ENCODE measurements around the gene HACL1. TPM values are rescaled to one million over a fixed set of nuclear protein-coding genes. Genes with fewer than 3 reads are reported as not detected.

The HACL1 gene
- total RNA-seq, 1 experiment from 2014 or later, result 25.5 TPM

DNA sequence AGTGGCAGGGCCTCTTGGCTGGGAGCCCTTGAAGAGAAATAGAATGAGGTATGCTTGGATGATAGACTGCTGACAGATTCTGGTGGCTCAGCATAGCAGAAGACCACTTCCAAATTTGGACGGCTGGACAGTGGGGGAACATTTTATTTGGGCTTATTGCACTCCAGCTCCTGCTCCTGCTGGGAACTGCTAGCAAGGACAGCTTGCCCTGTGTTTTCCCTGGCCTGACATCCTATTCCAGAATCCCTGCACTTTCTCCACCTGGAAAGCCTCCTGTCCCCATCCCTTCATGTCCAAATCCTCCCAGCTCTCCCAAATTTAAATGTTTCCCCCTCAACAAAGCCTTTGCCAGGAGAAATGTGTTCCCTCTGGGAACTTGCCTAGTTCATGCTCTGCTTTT lies 70.0 kb downstream of the HACL1 start:
- Histone ChIP-seq H3F3A (ENCODE audit: low read length, unreplicated experiment) (no peaks in the 10 kb centered on the region), H3K36me3 (ENCODE audit: low read depth, low read length) (no peaks in the 10 kb centered on the region), H3K9ac (ENCODE audit: low read length) (no peak overlapping the region), H3K27ac (ENCODE audit: low read length) (no peak overlapping the region), H2AFZ (ENCODE audit: low read length) (no peak overlapping the region), H3K27me3 (ENCODE audit: low read length) (no peaks in the 10 kb centered on the region), H3K4me2 (ENCODE audit: low read length) (no peak overlapping the region), H3K79me2 (ENCODE audit: low read length) (no peaks in the 10 kb centered on the region), H3K9me3 (ENCODE audit: low read length) (no peaks in the 10 kb centered on the region), H4K20me1 (ENCODE audit: low read length) (no peaks in the 10 kb centered on the region), H3K9me2 (replicated peaks; ENCODE audit: low read length) (no peaks in the 10 kb centered on the region), H3K4me3 (ENCODE audit: low read length) (no peak overlapping the region), H3K4me1 (ENCODE audit: insufficient read depth, low read length) (no peaks in the 10 kb centered on the region)
- ChIA-PET CTCF (no interaction called here), POLR2A (ENCODE audit: unreplicated experiment) (no interaction called here)
- TF ChIP-seq EZH2phosphoT487 (IDR thresholded peaks at IDR 0.05; ENCODE audit: borderline replicate concordance, low read length) (no peak), EZH2 (IDR thresholded peaks at IDR 0.05; ENCODE audit: low read length, unreplicated experiment) (no peak), CTCF (conservative IDR thresholded peaks at IDR 0.05; ENCODE audit: low read depth, low read length) (no peak)
- ATAC-seq (no peak), DNase-seq (no peak)
- intact Hi-C loops (cut with micrococcal nuclease), result no loop called here
- BruUV-seq (replicated peaks), result no TSS peak

- Histone ChIP-seq H3K9ac (ENCODE audit: low read length) (no peak overlapping the region), H4K20me1 (ENCODE audit: low read length) (no peaks in the 10 kb centered on the region), H3K79me2 (ENCODE audit: low read length) (no peaks in the 10 kb centered on the region), H2AFZ (ENCODE audit: low read length) (no peak overlapping the region), H3K36me3 (ENCODE audit: low read depth, low read length) (no peaks in the 10 kb centered on the region), H3K4me1 (ENCODE audit: insufficient read depth, low read length) (no peaks in the 10 kb centered on the region), H3K9me3 (ENCODE audit: low read length) (no peaks in the 10 kb centered on the region), H3K9me2 (replicated peaks; ENCODE audit: low read length) (no peaks in the 10 kb centered on the region), H3K4me3 (ENCODE audit: low read length) (no peak overlapping the region), H3K27ac (ENCODE audit: low read length) (no peak overlapping the region), H3K4me2 (ENCODE audit: low read length) (no peak overlapping the region), H3K27me3 (ENCODE audit: low read length) (no peaks in the 10 kb centered on the region), H3F3A (ENCODE audit: low read length, unreplicated experiment) (no peaks in the 10 kb centered on the region)
- DNase-seq, result no peak
- ATAC-seq, result no peak
- BruUV-seq (replicated peaks), result no TSS peak
- TF ChIP-seq CTCF (conservative IDR thresholded peaks at IDR 0.05; ENCODE audit: low read depth, low read length) (no peak), EZH2phosphoT487 (IDR thresholded peaks at IDR 0.05; ENCODE audit: borderline replicate concordance, low read length) (no peak), EZH2 (IDR thresholded peaks at IDR 0.05; ENCODE audit: low read length, unreplicated experiment) (no peak)
- CTCF ChIA-PET, result no interaction called here
- POLR2A ChIA-PET (ENCODE audit: unreplicated experiment), result interaction anchor here (0.6 kb wide), 1 partner anchor 12 kb away, joined by 8 read pairs; no protein-coding TSS in a partner anchor
- intact Hi-C loops (cut with micrococcal nuclease), result no loop called here
Measured at GRCh38 chr3:15528854-15529537, 72.4 kb downstream of the HACL1 start.

GRCh38 chr3:15527031-15527459 lies 74.3 kb downstream of the HACL1 start:
- Histone ChIP-seq H3K4me1 (ENCODE audit: insufficient read depth, low read length) (no peaks in the 10 kb centered on the region), H3K9me2 (replicated peaks; ENCODE audit: low read length) (no peaks in the 10 kb centered on the region), H3K9ac (ENCODE audit: low read length) (no peak overlapping the region), H4K20me1 (ENCODE audit: low read length) (no peaks in the 10 kb centered on the region), H3K36me3 (ENCODE audit: low read depth, low read length) (no peaks in the 10 kb centered on the region), H3K79me2 (ENCODE audit: low read length) (no peaks in the 10 kb centered on the region), H3K4me3 (ENCODE audit: low read length) (no peak overlapping the region), H3K4me2 (ENCODE audit: low read length) (no peak overlapping the region), H3F3A (ENCODE audit: low read length, unreplicated experiment) (no peaks in the 10 kb centered on the region), H3K27me3 (ENCODE audit: low read length) (no peaks in the 10 kb centered on the region), H2AFZ (ENCODE audit: low read length) (no peak overlapping the region), H3K9me3 (ENCODE audit: low read length) (no peaks in the 10 kb centered on the region), H3K27ac (ENCODE audit: low read length) (no peak overlapping the region)
- POLR2A ChIA-PET (ENCODE audit: unreplicated experiment), result no interaction called here
- no TSS peak for BruUV-seq (replicated peaks)
- DNase-seq, result peak; percentile 7
- intact Hi-C loops (cut with micrococcal nuclease), result no loop called here
- 0 out of 2 replicates have a peak, but pooled peaks have one; percentile 24 for ATAC-seq
- CTCF ChIA-PET, result interaction anchor here (0.6 kb wide), 1 partner anchor 96 kb away, joined by 4 read pairs; no protein-coding TSS in a partner anchor
- TF ChIP-seq CTCF (conservative IDR thresholded peaks at IDR 0.05; ENCODE audit: low read depth, low read length), result peak; percentile 36; the same call in 1 of the 2 replicates
- no peak for TF ChIP-seq EZH2phosphoT487 (IDR thresholded peaks at IDR 0.05; ENCODE audit: borderline replicate concordance, low read length)
